Pulmonary artery endothelial cell (primary cell): ENCODE measurements around the gene F10. TPM values are rescaled to one million over a fixed set of nuclear protein-coding genes. Genes with fewer than 3 reads are reported as not detected.

Experiments used
- DNase-seq: peaks from one replicate; pipeline ENCODE4 v3.0.0-alpha.2; 2011; ENCODE audit warnings: low read depth, low spot score
- total RNA-seq: library from RNA; depleted of rRNA; stranded (reverse); fragments of >200 nt; gene quantifications from 2 replicates; pipeline ENCODE4 v1.2.3, GENCODE V29; 2014

The F10 gene
- total RNA-seq, 1 donor from 2014 or later = 0.13 TPM

DNA sequence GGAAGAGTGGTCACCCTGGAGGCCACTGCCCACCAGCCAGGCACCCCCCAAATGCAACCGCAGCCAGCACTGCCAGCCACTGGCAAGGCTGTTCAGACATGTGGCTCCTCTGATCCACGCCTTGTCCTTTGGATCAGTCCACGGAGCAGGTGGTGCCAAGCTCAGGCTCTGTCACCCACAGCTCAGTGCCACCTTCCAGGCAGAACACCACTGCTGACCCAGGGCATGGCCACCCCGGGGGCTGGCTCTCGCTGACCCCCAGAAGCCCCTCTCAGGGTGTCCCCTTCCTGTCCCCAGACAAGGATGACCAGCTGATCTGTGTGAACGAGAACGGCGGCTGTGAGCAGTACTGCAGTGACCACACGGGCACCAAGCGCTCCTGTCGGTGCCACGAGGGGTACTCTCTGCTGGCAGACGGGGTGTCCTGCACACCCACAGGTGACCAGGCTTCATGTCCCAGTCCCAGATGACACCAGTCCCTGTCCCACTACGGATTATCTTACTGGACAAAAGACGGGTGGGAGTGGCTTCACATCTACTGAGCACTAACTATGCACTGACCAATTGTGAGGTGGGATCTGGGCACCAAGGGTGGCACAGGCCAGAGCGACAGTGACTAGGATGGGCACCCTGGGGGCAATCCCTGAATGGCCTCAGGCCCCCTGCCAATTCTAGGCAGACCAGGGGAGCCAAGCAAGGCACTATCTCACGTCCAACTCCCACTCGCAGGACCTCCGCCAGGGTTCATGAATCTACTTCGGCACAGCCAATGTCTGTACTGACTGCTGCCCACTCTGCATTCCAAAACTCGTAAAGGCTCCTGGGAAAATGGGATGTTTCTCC lies 7.0 kb upstream of the F10 start:
- no peak for DNase-seq

DNA sequence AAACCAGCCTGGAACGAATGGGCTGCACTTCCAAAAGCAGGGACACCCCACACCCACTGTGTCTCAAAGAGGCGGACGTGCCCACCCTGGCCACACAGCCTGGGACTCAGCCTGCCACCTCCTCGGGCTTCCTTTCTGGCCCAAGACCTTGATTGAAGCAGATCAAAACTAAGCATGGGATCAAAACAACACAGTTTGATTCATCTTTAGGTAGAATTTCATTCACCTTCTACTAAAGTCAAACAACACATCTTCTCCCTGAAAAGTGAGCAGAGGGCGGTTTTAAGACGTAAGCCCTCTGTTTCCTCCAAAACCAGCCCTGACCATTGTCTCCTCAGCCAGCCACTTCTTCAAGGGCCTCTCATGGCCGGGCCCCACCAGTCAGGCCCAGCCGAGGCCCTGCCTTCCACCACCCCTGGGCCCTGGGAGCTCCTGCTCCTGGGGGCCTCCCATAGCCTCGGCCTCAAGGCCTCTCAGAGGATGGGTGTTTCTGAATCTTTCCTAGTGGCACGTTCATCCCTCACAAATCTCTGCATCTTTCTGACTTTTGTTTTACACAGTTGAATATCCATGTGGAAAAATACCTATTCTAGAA lies 6.3 kb upstream of the F10 start:
- DNase-seq = no peak

DNA sequence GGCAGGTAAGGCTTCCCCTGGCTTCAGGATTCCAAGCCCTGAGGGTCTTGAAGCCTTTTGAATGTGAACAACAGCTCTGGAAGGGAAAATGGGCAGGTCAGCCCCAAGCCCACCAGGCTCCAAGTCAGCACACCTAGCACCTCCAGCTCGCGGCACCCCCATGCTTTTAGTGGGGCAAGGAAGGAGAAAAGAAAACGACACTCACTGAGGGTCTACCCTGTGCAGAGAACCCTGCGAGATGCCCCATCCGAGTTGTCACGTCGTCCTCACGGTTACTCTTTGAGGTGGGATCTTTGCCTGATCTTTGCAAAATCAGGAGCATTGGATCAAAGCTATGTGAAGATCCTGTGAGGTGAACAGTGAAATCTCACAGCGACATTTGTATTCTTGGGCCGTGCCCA lies 5.7 kb upstream of the F10 start:
- no peak for DNase-seq

DNA sequence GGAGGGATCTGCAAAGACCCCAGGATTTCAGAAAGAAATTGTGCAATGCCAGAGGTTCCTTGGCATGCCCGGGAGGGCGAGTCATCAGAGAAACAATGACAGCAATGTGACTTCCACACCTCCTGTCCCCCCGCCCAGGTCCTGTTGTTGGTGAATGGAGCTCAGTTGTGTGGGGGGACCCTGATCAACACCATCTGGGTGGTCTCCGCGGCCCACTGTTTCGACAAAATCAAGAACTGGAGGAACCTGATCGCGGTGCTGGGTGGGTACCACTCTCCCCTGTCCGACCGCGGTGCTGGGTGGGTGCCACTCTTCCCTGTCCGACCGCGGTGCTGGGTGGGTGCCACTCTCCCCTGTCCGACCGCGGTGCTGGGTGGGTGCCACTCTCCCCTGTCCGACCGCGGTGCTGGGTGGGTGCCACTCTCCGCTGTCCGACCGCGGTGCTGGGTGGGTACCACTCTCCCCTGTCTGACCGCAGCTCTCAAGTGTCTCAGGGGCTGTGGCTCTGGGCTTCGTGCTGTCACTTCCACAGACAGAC lies 5.2 kb upstream of the F10 start:
- no peak for DNase-seq

GRCh38 chr13:113117911-113118260 lies 4.7 kb upstream of the F10 start:
- no peak for DNase-seq

GRCh38 chr13:113118261-113119021 lies 4.2 kb upstream of the F10 start:
- DNase-seq = no peak

GRCh38 chr13:113119166-113119821 lies 3.3 kb upstream of the F10 start:
- no peak for DNase-seq

DNA sequence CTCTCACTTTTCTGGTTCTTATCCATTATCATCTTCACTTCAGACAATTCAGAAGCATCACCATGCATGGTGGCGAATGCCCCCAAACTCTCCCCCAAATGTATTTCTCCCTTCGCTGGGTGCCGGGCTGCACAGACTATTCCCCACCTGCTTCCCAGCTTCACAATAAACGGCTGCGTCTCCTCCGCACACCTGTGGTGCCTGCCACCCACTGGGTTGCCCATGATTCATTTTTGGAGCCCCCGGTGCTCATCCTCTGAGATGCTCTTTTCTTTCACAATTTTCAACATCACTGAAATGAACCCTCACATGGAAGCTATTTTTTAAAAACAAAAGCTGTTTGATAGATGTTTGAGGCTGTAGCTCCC lies 2.8 kb upstream of the F10 start:
- DNase-seq = no peak

GRCh38 chr13:113120300-113121182 lies 2.1 kb upstream of the F10 start:
- DNase-seq = no peak

DNA sequence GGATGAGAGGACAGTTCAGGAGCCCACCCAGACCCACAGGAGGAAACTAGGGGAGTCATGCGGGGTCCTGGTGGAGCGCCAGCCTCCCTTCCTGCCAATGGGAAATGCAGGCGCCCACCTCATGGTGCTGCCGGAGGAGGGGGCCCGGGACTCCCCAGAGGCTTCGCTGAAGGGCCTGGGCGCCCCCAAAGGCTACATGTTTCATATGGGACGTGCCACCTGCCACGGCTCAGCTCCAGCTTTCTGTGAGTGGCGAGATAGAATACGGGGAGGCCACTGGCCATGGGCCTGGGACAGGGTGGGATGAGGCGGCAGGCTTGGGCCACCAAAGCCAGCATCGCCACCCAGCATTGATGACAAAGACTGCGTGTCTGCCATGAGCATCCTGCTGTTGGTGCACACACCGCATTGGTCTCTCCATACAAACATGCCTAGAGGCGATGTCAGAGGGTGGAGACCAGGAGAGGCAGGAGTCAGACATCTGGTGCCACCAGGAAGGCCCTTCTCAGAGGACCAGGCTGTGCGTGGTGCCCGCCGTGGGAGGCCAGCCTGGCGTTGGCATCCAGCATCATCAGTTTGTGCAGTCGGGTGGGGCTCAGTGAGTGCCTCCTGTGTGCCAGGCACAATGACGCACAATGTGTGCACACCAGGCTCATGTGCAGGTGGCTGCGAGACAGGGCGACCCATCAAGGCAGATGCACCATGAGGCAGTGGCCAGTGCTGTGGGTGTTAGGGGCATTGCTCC lies 1.2 kb upstream of the F10 start:
- DNase-seq = no peak

GRCh38 chr13:113121928-113122471 lies 599 bp upstream of the F10 start:
- DNase-seq = no peak

DNA sequence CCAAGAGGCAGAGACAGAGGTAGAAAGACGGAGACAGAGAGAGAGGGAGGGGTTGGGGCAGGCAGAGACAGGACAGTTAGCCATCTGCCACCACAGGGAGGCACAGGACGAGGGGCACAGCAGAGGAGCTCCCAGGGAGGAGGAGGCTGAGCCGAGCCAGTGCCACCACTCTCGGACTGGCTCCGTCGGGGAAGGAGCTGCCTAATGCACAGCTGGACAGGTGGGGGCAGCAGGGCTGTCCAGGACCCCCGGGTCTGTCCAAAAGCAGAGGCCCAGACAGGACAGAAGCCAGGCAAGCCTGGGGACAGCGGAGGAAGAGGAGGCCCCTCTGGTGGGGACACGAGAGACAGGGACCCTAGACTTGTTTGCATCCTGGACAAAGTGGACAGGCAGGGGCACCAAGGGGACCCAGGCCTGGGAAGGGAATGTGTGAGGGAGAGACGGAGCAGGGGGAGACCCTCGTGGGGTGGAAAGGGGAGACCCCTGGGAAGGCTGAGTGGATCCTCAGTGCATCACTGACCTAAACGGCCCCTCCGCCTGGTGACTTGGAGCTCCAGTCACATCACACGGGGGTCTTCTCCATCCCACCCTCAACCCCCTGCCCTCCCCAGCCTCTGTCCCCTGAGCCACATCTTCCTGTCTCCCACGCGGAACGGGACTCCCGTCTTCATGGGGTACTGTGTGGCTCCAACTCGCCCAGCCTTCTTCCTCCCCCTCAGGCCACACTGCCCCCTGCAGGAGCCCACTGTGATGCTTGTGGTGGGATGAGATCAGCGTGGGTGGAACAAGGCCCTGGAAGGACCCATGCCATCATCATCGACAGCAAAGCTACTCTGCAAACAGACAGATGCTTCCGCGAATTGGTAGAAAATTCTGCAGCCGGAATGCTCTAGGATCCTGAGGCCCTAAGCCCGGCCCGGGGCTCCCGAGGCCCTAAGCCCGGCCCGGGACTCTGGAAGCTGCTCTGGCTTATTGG lies 915 bp downstream of the F10 start:
- no peak for DNase-seq

- no peak for DNase-seq
These were observed 1.8 kb downstream of the F10 start for GRCh38 chr13:113124211-113124970.

DNA sequence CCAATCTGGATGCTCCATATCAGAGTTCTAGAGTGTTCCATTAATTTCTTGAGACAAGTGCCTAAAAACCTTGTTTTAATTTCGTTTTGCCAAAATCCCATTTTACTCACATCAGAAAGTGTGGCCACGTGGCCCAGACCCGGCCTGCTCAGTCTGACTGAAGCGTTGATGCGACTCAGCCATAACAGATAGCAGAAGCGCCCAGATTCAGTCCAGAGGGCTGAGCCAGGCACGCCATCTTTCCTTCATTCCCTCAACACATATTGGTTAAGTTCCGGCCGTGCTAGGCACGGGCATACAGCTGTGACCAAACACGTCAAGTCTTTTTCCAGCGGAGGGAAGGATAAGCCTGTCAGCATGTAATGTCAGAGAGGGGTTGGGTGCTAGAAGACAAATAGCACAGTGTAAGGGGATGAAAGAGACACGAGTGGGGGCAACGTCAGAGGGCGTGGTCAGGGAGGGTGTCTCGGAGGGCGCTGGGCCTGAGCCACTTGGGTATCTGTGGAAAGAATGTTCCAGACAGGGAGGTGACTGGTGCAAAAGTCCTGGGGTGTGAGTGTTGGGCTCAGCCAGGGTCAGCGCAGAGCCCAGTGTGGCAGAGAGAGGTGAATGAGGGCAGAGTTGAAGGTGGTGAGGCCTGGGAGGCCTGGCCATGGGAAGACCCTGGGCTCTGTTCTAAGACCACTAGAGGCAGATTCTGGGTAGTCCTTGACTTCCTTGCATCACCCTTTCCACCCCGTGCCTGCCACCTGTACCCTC lies 3.1 kb downstream of the F10 start:
- no peak for DNase-seq

DNA sequence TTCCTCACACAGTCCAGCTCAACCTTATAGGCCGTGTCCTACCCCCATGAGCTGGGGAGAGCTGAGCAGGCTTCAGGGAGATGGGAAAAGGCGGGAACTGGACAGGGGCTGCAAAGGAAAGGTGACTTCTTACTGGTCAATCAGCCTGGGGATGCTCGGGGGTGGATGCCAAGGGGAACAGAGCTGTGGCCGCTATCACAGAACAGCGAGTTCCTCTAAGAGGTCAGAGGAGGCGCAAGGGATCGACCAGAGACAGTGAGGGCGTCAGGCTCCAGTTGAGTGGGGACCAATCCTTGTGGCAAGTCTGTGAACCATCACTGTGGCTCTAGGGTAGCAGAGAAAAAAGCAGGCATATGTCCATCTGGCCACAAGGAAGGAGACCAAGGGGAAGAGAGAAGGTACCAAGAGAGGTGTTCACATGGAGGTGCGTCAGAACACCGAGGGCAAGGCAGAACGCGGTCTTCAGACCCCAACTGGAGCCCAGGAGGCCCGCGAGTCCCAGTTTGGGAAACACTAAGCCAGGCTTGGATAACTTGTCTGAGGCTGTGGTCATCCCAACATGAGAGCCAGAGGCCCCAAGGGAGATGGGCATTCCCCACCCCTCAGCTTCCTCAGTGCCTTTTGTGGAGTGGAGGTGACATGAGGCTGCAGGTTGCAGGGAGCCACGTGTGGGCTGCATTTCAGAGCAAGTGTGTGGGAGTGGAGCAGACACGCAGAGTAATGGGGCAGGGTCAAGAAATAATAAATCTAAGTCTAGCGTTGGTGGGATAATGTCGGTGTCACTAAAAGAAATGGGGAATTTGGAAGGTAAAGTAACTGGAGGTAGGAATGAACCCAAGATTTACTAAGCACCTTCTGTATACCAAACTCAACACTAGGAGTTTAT lies 3.9 kb downstream of the F10 start:
- no peak for DNase-seq

DNA sequence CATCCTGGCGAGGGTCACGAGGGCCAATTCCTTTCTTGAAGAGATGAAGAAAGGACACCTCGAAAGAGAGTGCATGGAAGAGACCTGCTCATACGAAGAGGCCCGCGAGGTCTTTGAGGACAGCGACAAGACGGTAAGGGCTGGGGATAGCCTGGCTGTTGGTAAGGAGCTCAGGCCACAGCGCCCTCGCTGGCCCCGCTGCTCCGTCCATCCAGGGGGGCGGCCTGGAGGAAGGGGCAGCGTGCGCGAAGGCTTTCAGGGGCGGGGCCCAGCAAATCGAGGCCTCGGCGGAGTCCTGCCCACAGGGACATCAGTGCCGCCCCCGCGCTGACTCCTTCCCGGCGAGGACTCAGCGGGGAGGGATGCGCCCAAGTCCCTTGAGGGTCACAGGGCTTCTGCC lies 6.9 kb downstream of the F10 start:
- DNase-seq = no peak
